ENCODE measurements around the gene SHC4.

Gene SHC4

GRCh38 chr15:48889925-48890324 lies 73.8 kb downstream of the SHC4 start:
- Histone ChIP-seq H3K4me2 (ENCODE audit: low read length) (no peak overlapping the region), H3K27me3 (ENCODE audit: insufficient read depth, low read length) (no peaks in the 10 kb centered on the region), H2AFZ (ENCODE audit: insufficient read depth, low read length, poor library complexity) (no peak overlapping the region), H3K9ac (ENCODE audit: low read length) (no peak overlapping the region), H2BK120ac (ENCODE audit: insufficient read depth, low read length, poor library complexity) (no peak overlapping the region), H3K79me2 (ENCODE audit: control insufficient read depth, insufficient read depth, low read length, poor library complexity) (no peaks in the 10 kb centered on the region), H3K79me1 (ENCODE audit: low read length) (no peaks in the 10 kb centered on the region), H2BK5ac (ENCODE audit: low read depth, low read length, poor library complexity) (no peak overlapping the region), H4K12ac (ENCODE audit: low read depth, low read length) (no peak overlapping the region), H2AK5ac (ENCODE audit: low read length) (no peak overlapping the region), H3K27ac (ENCODE audit: low read depth, low read length) (no peak overlapping the region), H3K4ac (ENCODE audit: low read depth, low read length) (no peak overlapping the region), H3K18ac (ENCODE audit: low read length) (no peak overlapping the region), H3K36me3 (ENCODE audit: control insufficient read depth in 1 of 2, insufficient read depth in 2 of 2, low read length in 2 of 2) (no peaks in the 10 kb centered on the region), H4K8ac (ENCODE audit: low read depth, low read length) (no peak overlapping the region), H3K14ac (ENCODE audit: low read length) (no peak overlapping the region), H3K9me3 (ENCODE audit: insufficient read depth, low read depth, low read length) (no peaks in the 10 kb centered on the region), H3K4me3 (ENCODE audit: low read depth, low read length) (no peak overlapping the region), H2BK12ac (ENCODE audit: low read length) (no peak overlapping the region), H3K23ac (ENCODE audit: low read length) (no peak overlapping the region), H4K91ac (ENCODE audit: low read depth, low read length) (no peak overlapping the region), H3K4me1 (ENCODE audit: control insufficient read depth in 1 of 2, insufficient read depth in 2 of 2, low read length in 2 of 2) (no peaks in the 10 kb centered on the region)
- no CpG with 5 or more reads among the region's 3 CpGs for WGBS (ENCODE audit: extremely low coverage, insufficient coverage, insufficient read length)
- no peak for DNase-seq

- Histone ChIP-seq H2BK12ac (ENCODE audit: low read length) (no peak overlapping the region), H2BK120ac (ENCODE audit: insufficient read depth, low read length, poor library complexity) (no peak overlapping the region), H3K9me3 (ENCODE audit: insufficient read depth, low read depth, low read length) (no peaks in the 10 kb centered on the region), H3K14ac (ENCODE audit: low read length) (no peak overlapping the region), H2BK5ac (ENCODE audit: low read depth, low read length, poor library complexity) (no peak overlapping the region), H3K27ac (ENCODE audit: low read depth, low read length) (no peak overlapping the region), H4K91ac (ENCODE audit: low read depth, low read length) (no peak overlapping the region), H3K4me2 (ENCODE audit: low read length) (no peak overlapping the region), H3K18ac (ENCODE audit: low read length) (no peak overlapping the region), H2AFZ (ENCODE audit: insufficient read depth, low read length, poor library complexity) (no peak overlapping the region), H3K79me2 (ENCODE audit: control insufficient read depth, insufficient read depth, low read length, poor library complexity) (no peaks in the 10 kb centered on the region), H2AK5ac (ENCODE audit: low read length) (no peak overlapping the region), H3K4me1 (ENCODE audit: control insufficient read depth in 1 of 2, insufficient read depth in 2 of 2, low read length in 2 of 2) (no peaks in the 10 kb centered on the region), H3K4ac (ENCODE audit: low read depth, low read length) (no peak overlapping the region), H3K9ac (ENCODE audit: low read length) (no peak overlapping the region), H3K23ac (ENCODE audit: low read length) (no peak overlapping the region), H4K8ac (ENCODE audit: low read depth, low read length) (no peak overlapping the region), H4K12ac (ENCODE audit: low read depth, low read length) (no peak overlapping the region), H3K79me1 (ENCODE audit: low read length) (no peaks in the 10 kb centered on the region), H3K4me3 (ENCODE audit: low read depth, low read length) (no peak overlapping the region), H3K27me3 (ENCODE audit: insufficient read depth, low read length) (no peaks in the 10 kb centered on the region), H3K36me3 (ENCODE audit: control insufficient read depth in 1 of 2, insufficient read depth in 2 of 2, low read length in 2 of 2) (no peaks in the 10 kb centered on the region)
- no peak for DNase-seq
- no CpG with 5 or more reads among the region's 1 CpG for WGBS (ENCODE audit: extremely low coverage, insufficient coverage, insufficient read length)
Observed at GRCh38 chr15:48888836-48889235, 74.9 kb downstream of the SHC4 start.

DNA sequence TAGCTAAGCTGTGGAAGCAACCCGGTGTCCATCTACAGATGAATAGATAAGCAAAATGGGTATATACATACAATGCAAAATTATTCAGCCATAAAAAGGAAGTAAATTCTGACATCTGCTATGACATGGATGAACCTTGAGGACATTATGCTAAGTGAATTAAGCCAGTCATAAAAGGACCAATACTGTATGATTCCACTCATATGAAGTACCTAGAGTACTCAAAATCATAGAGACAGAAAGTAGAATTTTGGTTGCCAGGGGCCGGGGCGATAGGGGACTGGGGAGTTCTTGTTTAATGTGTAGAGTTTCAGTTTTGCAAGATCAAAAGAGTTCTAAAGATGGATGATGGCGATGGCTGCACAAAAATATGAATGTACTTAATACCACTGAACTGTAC lies 75.5 kb downstream of the SHC4 start:
- WGBS (ENCODE audit: extremely low coverage, insufficient coverage, insufficient read length) = no CpG with 5 or more reads among the region's 4 CpGs

DNA sequence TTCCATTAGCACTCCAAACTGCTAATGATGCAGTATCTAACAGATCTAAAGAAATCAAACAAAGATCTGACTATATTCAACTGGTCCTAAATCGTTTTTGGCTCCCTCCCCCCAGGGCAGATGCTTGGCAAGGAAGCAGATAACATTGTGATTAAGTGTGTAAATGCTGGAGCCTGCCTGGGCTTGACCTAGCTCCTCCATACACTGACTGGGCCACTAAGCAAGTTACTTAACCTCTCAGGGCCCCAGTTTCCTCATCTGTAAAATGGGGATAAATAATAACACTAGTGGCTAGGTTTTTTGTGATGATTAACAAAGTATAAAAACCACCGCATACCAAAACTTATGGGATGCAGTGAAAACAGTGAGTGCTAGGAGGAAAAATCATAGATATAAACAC lies 76.6 kb downstream of the SHC4 start:
- Histone ChIP-seq H3K79me1 (ENCODE audit: low read length) (no peaks in the 10 kb centered on the region), H3K9ac (ENCODE audit: low read length) (no peak overlapping the region), H3K14ac (ENCODE audit: low read length) (no peak overlapping the region), H4K12ac (ENCODE audit: low read depth, low read length) (no peak overlapping the region), H2BK120ac (ENCODE audit: insufficient read depth, low read length, poor library complexity) (no peak overlapping the region), H2AK5ac (ENCODE audit: low read length) (no peak overlapping the region), H3K23ac (ENCODE audit: low read length) (no peak overlapping the region), H3K27ac (ENCODE audit: low read depth, low read length) (no peak overlapping the region), H3K9me3 (ENCODE audit: insufficient read depth, low read depth, low read length) (no peaks in the 10 kb centered on the region), H3K18ac (ENCODE audit: low read length) (no peak overlapping the region), H3K4me3 (ENCODE audit: low read depth, low read length) (no peak overlapping the region), H3K79me2 (ENCODE audit: control insufficient read depth, insufficient read depth, low read length, poor library complexity) (no peaks in the 10 kb centered on the region), H2BK12ac (ENCODE audit: low read length) (no peak overlapping the region), H4K91ac (ENCODE audit: low read depth, low read length) (no peak overlapping the region), H3K4me1 (ENCODE audit: control insufficient read depth in 1 of 2, insufficient read depth in 2 of 2, low read length in 2 of 2) (no peaks in the 10 kb centered on the region), H2AFZ (ENCODE audit: insufficient read depth, low read length, poor library complexity) (no peak overlapping the region), H3K4me2 (ENCODE audit: low read length) (no peak overlapping the region), H3K4ac (ENCODE audit: low read depth, low read length) (no peak overlapping the region), H2BK5ac (ENCODE audit: low read depth, low read length, poor library complexity) (no peak overlapping the region), H3K36me3 (ENCODE audit: control insufficient read depth in 1 of 2, insufficient read depth in 2 of 2, low read length in 2 of 2) (no peaks in the 10 kb centered on the region), H3K27me3 (ENCODE audit: insufficient read depth, low read length) (no peaks in the 10 kb centered on the region), H4K8ac (ENCODE audit: low read depth, low read length) (no peak overlapping the region)
- DNase-seq = no peak
- WGBS (ENCODE audit: extremely low coverage, insufficient coverage, insufficient read length) = no CpG with 5 or more reads among the region's 2 CpGs

More for the DNA sequence above, 75.5 kb downstream of the SHC4 start:
- H3K9ac ChIP-seq (ENCODE audit: low read length) = no peak overlapping the region
- H2BK120ac ChIP-seq (ENCODE audit: insufficient read depth, low read length, poor library complexity) = no peak overlapping the region
- no peaks in the 10 kb centered on the region for H3K4me1 ChIP-seq (ENCODE audit: control insufficient read depth in 1 of 2, insufficient read depth in 2 of 2, low read length in 2 of 2)
- H4K8ac ChIP-seq (ENCODE audit: low read depth, low read length) = no peak overlapping the region
- H2BK12ac ChIP-seq (ENCODE audit: low read length) = no peak overlapping the region
- H3K4ac ChIP-seq (ENCODE audit: low read depth, low read length) = no peak overlapping the region
- H4K91ac ChIP-seq (ENCODE audit: low read depth, low read length) = no peak overlapping the region
- H4K12ac ChIP-seq (ENCODE audit: low read depth, low read length) = no peak overlapping the region
- no peak for DNase-seq
- H3K14ac ChIP-seq (ENCODE audit: low read length) = no peak overlapping the region
- H3K27me3 ChIP-seq (ENCODE audit: insufficient read depth, low read length) = no peaks in the 10 kb centered on the region
- no peak overlapping the region for H3K27ac ChIP-seq (ENCODE audit: low read depth, low read length)
- no peaks in the 10 kb centered on the region for H3K36me3 ChIP-seq (ENCODE audit: control insufficient read depth in 1 of 2, insufficient read depth in 2 of 2, low read length in 2 of 2)
- H3K18ac ChIP-seq (ENCODE audit: low read length) = no peak overlapping the region
- no peak overlapping the region for H3K4me3 ChIP-seq (ENCODE audit: low read depth, low read length)
- no peak overlapping the region for H3K23ac ChIP-seq (ENCODE audit: low read length)
- no peak overlapping the region for H3K4me2 ChIP-seq (ENCODE audit: low read length)
- H3K9me3 ChIP-seq (ENCODE audit: insufficient read depth, low read depth, low read length) = no peaks in the 10 kb centered on the region
- no peaks in the 10 kb centered on the region for H3K79me2 ChIP-seq (ENCODE audit: control insufficient read depth, insufficient read depth, low read length, poor library complexity)
- no peaks in the 10 kb centered on the region for H3K79me1 ChIP-seq (ENCODE audit: low read length)
- H2BK5ac ChIP-seq (ENCODE audit: low read depth, low read length, poor library complexity) = no peak overlapping the region
- no peak overlapping the region for H2AFZ ChIP-seq (ENCODE audit: insufficient read depth, low read length, poor library complexity)
- H2AK5ac ChIP-seq (ENCODE audit: low read length) = no peak overlapping the region
